Stimulated activated CD8-positive, alpha-beta memory T cell treated with anti-CD3 and anti-CD28 coated beads, Interleukin-4, amount 100 ng/mL, for 48 hours (primary cell): ENCODE results near the gene CD81.
"Not testable (repeated sequence)": the region's sequence is repeated elsewhere in the genome, so short reads cannot be mapped to it uniquely, and the experiment has no call there.

ENCODE experiments used
- DNase-seq: peaks from one replicate; pipeline ENCODE4 v3.0.0-alpha.2; 2020

The CD81 gene

GRCh38 chr11:2376751-2377451 is at the start of gene CD81:
Gene CD81, plus strand, starts transcription at chr11:2377310. Its CDS starts 240 bp downstream, at chr11:2377550.
- peak; percentile 74 for DNase-seq

GRCh38 chr11:2328021-2328420 is 49.1 kb upstream of the CD81 start:
- DNase-seq, result no peak

- DNase-seq, result no peak
Observed at GRCh38 chr11:2328656-2329354, 48.3 kb upstream of the CD81 start.

- no peak for DNase-seq
Observed at GRCh38 chr11:2329551-2329950, 47.6 kb upstream of the CD81 start.

GRCh38 chr11:2330696-2331095 is 46.4 kb upstream of the CD81 start:
- DNase-seq, result no peak

GRCh38 chr11:2331404-2331803 is 45.7 kb upstream of the CD81 start:
- no peak for DNase-seq

GRCh38 chr11:2332569-2332968 is 44.5 kb upstream of the CD81 start:
- DNase-seq, result not testable (repeated sequence)

- not testable (repeated sequence) for DNase-seq
Observed at GRCh38 chr11:2333486-2334205, 43.5 kb upstream of the CD81 start.

- not testable (repeated sequence) for DNase-seq
Observed at GRCh38 chr11:2335286-2335685, 41.8 kb upstream of the CD81 start.

- DNase-seq, result not testable (repeated sequence)
Observed at GRCh38 chr11:2338760-2339159, 38.4 kb upstream of the CD81 start.

- DNase-seq, result no peak
Observed at GRCh38 chr11:2342557-2342956, 34.6 kb upstream of the CD81 start.

- DNase-seq, result no peak
Observed at GRCh38 chr11:2342981-2343380, 34.1 kb upstream of the CD81 start.

GRCh38 chr11:2343502-2343901 is 33.6 kb upstream of the CD81 start:
- no peak for DNase-seq

- no peak for DNase-seq
Observed at GRCh38 chr11:2345050-2345449, 32.1 kb upstream of the CD81 start.

- no peak for DNase-seq
Observed at GRCh38 chr11:2346014-2346413, 31.1 kb upstream of the CD81 start.

- no peak for DNase-seq
Observed at GRCh38 chr11:2346586-2347307, 30.4 kb upstream of the CD81 start.

- no peak for DNase-seq
Observed at GRCh38 chr11:2347308-2347830, 29.7 kb upstream of the CD81 start.

GRCh38 chr11:2348986-2349385 is 28.1 kb upstream of the CD81 start:
- no peak for DNase-seq

- DNase-seq, result no peak
Observed at GRCh38 chr11:2351701-2352100, 25.4 kb upstream of the CD81 start.

- no peak for DNase-seq
Observed at GRCh38 chr11:2352420-2352819, 24.7 kb upstream of the CD81 start.

- DNase-seq, result no peak
Observed at GRCh38 chr11:2355000-2355644, 22.0 kb upstream of the CD81 start.

GRCh38 chr11:2357246-2357645 is 19.9 kb upstream of the CD81 start:
- no peak for DNase-seq
